ENCODE measurements around the gene MRPL23. TPM values are rescaled to one million over a fixed set of nuclear protein-coding genes. Genes with fewer than 3 reads are reported as not detected.

Gene MRPL23
- total RNA-seq, 1 experiment from 2014 or later: 123 TPM

- in situ Hi-C loops (cut with HindIII; ENCODE audit: low pct_unique_long_range_greater_than_20kb, low sequenced_read_pairs) (no loop called here), intact Hi-C loops (cut with micrococcal nuclease; ENCODE audit: unreplicated experiment) (no loop called here)
- ChIA-PET CTCF (interaction anchor here (0.6 to 2.6 kb wide), 9 partner anchors 20 to 277 kb away, joined by 3 to 13 read pairs (median 5); partner anchors contain the start of gene H19), POLR2A (interaction anchor here (0.7 kb wide), 1 partner anchor 193 kb away, joined by 3 read pairs; no protein-coding TSS in a partner anchor)
- Histone ChIP-seq H3K27ac (ENCODE audit: low read length) (no peak overlapping the region), H3K36me3 (ENCODE audit: control insufficient read depth, insufficient read depth, low read length) (no peaks in the 10 kb centered on the region), H3K4me1 (ENCODE audit: control insufficient read depth, insufficient read depth, low read length) (no peaks in the 10 kb centered on the region), H3K27me3 (ENCODE audit: control insufficient read depth, insufficient read depth, low read length) (no peaks in the 10 kb centered on the region), H3K4me3 (ENCODE audit: low read depth in 2 of 2, low read length in 2 of 2) (no peak overlapping the region), H3K9me3 (ENCODE audit: control insufficient read depth, insufficient read depth, low read depth, low read length) (no peaks in the 10 kb centered on the region)
- BruUV-seq (replicated peaks): no TSS peak
- TF ChIP-seq, protein P1, sequence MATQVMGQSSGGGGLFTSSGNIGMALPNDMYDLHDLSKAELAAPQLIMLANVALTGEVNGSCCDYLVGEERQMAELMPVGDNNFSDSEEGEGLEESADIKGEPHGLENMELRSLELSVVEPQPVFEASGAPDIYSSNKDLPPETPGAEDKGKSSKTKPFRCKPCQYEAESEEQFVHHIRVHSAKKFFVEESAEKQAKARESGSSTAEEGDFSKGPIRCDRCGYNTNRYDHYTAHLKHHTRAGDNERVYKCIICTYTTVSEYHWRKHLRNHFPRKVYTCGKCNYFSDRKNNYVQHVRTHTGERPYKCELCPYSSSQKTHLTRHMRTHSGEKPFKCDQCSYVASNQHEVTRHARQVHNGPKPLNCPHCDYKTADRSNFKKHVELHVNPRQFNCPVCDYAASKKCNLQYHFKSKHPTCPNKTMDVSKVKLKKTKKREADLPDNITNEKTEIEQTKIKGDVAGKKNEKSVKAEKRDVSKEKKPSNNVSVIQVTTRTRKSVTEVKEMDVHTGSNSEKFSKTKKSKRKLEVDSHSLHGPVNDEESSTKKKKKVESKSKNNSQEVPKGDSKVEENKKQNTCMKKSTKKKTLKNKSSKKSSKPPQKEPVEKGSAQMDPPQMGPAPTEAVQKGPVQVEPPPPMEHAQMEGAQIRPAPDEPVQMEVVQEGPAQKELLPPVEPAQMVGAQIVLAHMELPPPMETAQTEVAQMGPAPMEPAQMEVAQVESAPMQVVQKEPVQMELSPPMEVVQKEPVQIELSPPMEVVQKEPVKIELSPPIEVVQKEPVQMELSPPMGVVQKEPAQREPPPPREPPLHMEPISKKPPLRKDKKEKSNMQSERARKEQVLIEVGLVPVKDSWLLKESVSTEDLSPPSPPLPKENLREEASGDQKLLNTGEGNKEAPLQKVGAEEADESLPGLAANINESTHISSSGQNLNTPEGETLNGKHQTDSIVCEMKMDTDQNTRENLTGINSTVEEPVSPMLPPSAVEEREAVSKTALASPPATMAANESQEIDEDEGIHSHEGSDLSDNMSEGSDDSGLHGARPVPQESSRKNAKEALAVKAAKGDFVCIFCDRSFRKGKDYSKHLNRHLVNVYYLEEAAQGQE (IDR thresholded peaks at IDR 0.05; ENCODE audit: insufficient read depth in 1 of 2, low read depth in 2 of 2, low read length in 1 of 2): no peak
- TF ChIP-seq POLR2AphosphoS5 (IDR thresholded peaks at IDR 0.05; ENCODE audit: low read depth, low read length): no peak
- TF ChIP-seq SIN3A (IDR thresholded peaks at IDR 0.05; ENCODE audit: borderline replicate concordance, insufficient read depth, low read depth, low read length): no peak
- no peak for TF ChIP-seq CTCF (IDR thresholded peaks at IDR 0.05)
- TF ChIP-seq TCF7L2 (IDR thresholded peaks at IDR 0.05; ENCODE audit: low read depth, low read length): no peak
- DNase-seq (ENCODE audit: low read depth, low spot score) (no peak), ATAC-seq (no peak)
These were observed 20.6 kb downstream of the MRPL23 start for GRCh38 chr11:1967641-1968225.

- BruUV-seq (replicated peaks): no TSS peak
- CTCF ChIA-PET: interaction anchor here (0.6 to 2.6 kb wide), 7 partner anchors 21 to 185 kb away, joined by 3 to 13 read pairs (median 5); partner anchors contain the start of gene H19
- intact Hi-C loops (cut with micrococcal nuclease; ENCODE audit: unreplicated experiment): no loop called here
- ATAC-seq: peak; percentile 66
- Histone ChIP-seq H3K27me3 (ENCODE audit: control insufficient read depth, insufficient read depth, low read length) (no peaks in the 10 kb centered on the region), H3K9me3 (ENCODE audit: control insufficient read depth, insufficient read depth, low read depth, low read length) (no peaks in the 10 kb centered on the region), H3K4me3 (ENCODE audit: low read depth in 2 of 2, low read length in 2 of 2) (no peak overlapping the region), H3K4me1 (ENCODE audit: control insufficient read depth, insufficient read depth, low read length) (no peaks in the 10 kb centered on the region), H3K36me3 (ENCODE audit: control insufficient read depth, insufficient read depth, low read length) (no peaks in the 10 kb centered on the region), H3K27ac (ENCODE audit: low read length) (no peak overlapping the region)
- in situ Hi-C loops (cut with HindIII; ENCODE audit: low pct_unique_long_range_greater_than_20kb, low sequenced_read_pairs): no loop called here
- TF ChIP-seq SIN3A (IDR thresholded peaks at IDR 0.05; ENCODE audit: borderline replicate concordance, insufficient read depth, low read depth, low read length) (no peak), CTCF (IDR thresholded peaks at IDR 0.05) (no peak), POLR2AphosphoS5 (IDR thresholded peaks at IDR 0.05; ENCODE audit: low read depth, low read length) (no peak), TCF7L2 (IDR thresholded peaks at IDR 0.05; ENCODE audit: low read depth, low read length) (no peak)
- TF ChIP-seq, protein P1 (IDR thresholded peaks at IDR 0.05; ENCODE audit: insufficient read depth in 1 of 2, low read depth in 2 of 2, low read length in 1 of 2): no peak
- DNase-seq (ENCODE audit: low read depth, low spot score): no peak
- POLR2A ChIA-PET: no interaction called here
These were observed 21.4 kb downstream of the MRPL23 start for GRCh38 chr11:1968454-1969002.

Measured in Panc1 (cell line).